Motor neuron (in vitro differentiated cells): ENCODE results near the gene MREG. TPM values are rescaled to one million over a fixed set of nuclear protein-coding genes. Genes with fewer than 3 reads are reported as not detected.

Experiments used
- ATAC-seq, 8 experiments: fragments of 200-7000 bp; cut with Tn5 transposase; replicated peaks in 6 of 8; 2 replicates each; pipeline ENCODE4 v1.8.0; 2021; ENCODE audit warnings: mild to moderate bottlenecking in 8 of 8, moderate library complexity in 8 of 8
- H3K27ac ChIP-seq, 2 donors: fragments of 250-450 bp; sonication (Bioruptor Pico); 2 replicates each; pipeline ENCODE4 v1.9.0; 2021; ENCODE audit warnings: antibody characterized with exemption in 2 of 2, mild to moderate bottlenecking in 2 of 2, moderate library complexity in 1 of 2
- H3K4me1 ChIP-seq, 2 donors: fragments of 250-450 bp; sonication (Bioruptor Pico); replicated peaks in 1 of 2; 2 replicates each; pipeline ENCODE4 v1.6.1; 2021; ENCODE audit warnings: antibody characterized with exemption in 2 of 2, mild to moderate bottlenecking in 2 of 2, moderate library complexity in 1 of 2
- H3K4me3 ChIP-seq, 5 donors: fragments of 250-450 bp; sonication (Bioruptor Pico); 2 replicates each; pipeline ENCODE4 v1.9.0; 2021; ENCODE audit warnings: antibody characterized with exemption in 5 of 5, mild to moderate bottlenecking in 5 of 5, moderate library complexity in 4 of 5
- WGBS, 10 experiments: fragments of 450-650 bp; shearing (Covaris generic); methylation state at CpG; one replicate each; pipeline ENCODE4 v1.0.0; 2022; 5-methylcytosine and 5-hydroxymethylcytosine counted together
- in situ Hi-C, 9 experiments: fragments of 400-800 bp; cut with MboI; loops; one replicate each; pipeline ENCODE4 v1.15.0; 2021; ENCODE audit warnings: low sequenced_read_pairs in 9 of 9, low pct_unique_long_range_greater_than_20kb in 2 of 9; ENCODE audit not compliant: unreplicated experiment in 9 of 9
- total RNA-seq, 8 experiments: library from RNA; unstranded; fragments of 300-600 nt; gene quantifications; 2 replicates each; pipeline versions ENCODE4 v1.2.3 to v1.2.4, GENCODE V29; 2022

The MREG gene
- total RNA-seq, 8 experiments from 2014 or later: 1.1 to 3.1 (median 2.0) TPM

GRCh38 chr2:216034065-216034464 is 20.7 kb upstream of the MREG start:
- no peak overlapping the region for H3K27ac ChIP-seq

GRCh38 chr2:216033403-216033802 is 20.1 kb upstream of the MREG start:
- in situ Hi-C loops: no loop called here
- H3K4me1 ChIP-seq: peaks cover 4 to 9% of the 10 kb centered on the region in 2 donors
- H3K27ac ChIP-seq: no peak overlapping the region
- WGBS, 10 experiments: 82 to 100% (median 91%) methylated on average over 1 to 3 of the region's 3 CpGs; no CpG with 5 or more reads in 2 of the 10 experiments
- ATAC-seq: no peak
- H3K4me3 ChIP-seq: no peak overlapping the region

More at GRCh38 chr2:216034065-216034464, 20.7 kb upstream of the MREG start:
- in situ Hi-C loops: no loop called here
- peak; percentile 27 to 81 (median 54) for ATAC-seq
- no peak overlapping the region for H3K4me3 ChIP-seq
- 14 to 50% methylated on average over 1 of the region's 1 CpG; no CpG with 5 or more reads in 8 of the 10 experiments for WGBS, 10 experiments
- H3K4me1 ChIP-seq: peaks cover 4 to 9% of the 10 kb centered on the region in 2 donors

GRCh38 chr2:216031960-216032689 is 18.8 kb upstream of the MREG start:
- peak in 3 of 8 experiments; percentile 25 to 88 (median 86) for ATAC-seq
- WGBS, 10 experiments: 80 to 100% (median 92%) methylated on average over 1 of the region's 1 CpG; no CpG with 5 or more reads in 5 of the 10 experiments
- Histone ChIP-seq H3K27ac (no peak overlapping the region), H3K4me3 (no peak overlapping the region), H3K4me1 (peaks cover 4 to 9% of the 10 kb centered on the region in 2 donors)
- in situ Hi-C loops: no loop called here

- H3K4me3 ChIP-seq: no peak overlapping the region
- H3K4me1 ChIP-seq: peaks cover 4 to 9% of the 10 kb centered on the region in 2 donors
- H3K27ac ChIP-seq: no peak overlapping the region
- in situ Hi-C loops: no loop called here
- ATAC-seq: no peak
- WGBS, 10 experiments: 47 to 100% (median 94%) methylated on average over 1 to 3 of the region's 3 CpGs; no CpG with 5 or more reads in 1 of the 10 experiments
Observed at GRCh38 chr2:216030216-216030615, 16.9 kb upstream of the MREG start.

- Histone ChIP-seq H3K4me3 (no peak overlapping the region), H3K4me1 (peaks cover 4 to 9% of the 10 kb centered on the region in 2 donors), H3K27ac (no peak overlapping the region)
- no peak for ATAC-seq
- 25 to 100% (median 87%) methylated on average over 1 to 6 of the region's 7 CpGs; no CpG with 5 or more reads in 1 of the 10 experiments for WGBS, 10 experiments
- in situ Hi-C loops: loop anchor here in 1 of 9 experiments (10.0 kb wide), 1 partner anchor 75 kb away; no protein-coding TSS in a partner anchor
Observed at GRCh38 chr2:216029416-216030129, 16.2 kb upstream of the MREG start.

- WGBS, 10 experiments: 81 to 100% (median 95%) methylated on average over 1 to 7 of the region's 7 CpGs
- Histone ChIP-seq H3K4me1 (no peaks in the 10 kb centered on the region), H3K4me3 (no peak overlapping the region), H3K27ac (no peak overlapping the region)
- peak in 3 of 8 experiments; percentile 75 to 76 (median 75) for ATAC-seq
- in situ Hi-C loops: loop anchor here in 1 of 9 experiments (10.0 kb wide), 1 partner anchor 70 kb away; no protein-coding TSS in a partner anchor
Observed at GRCh38 chr2:216024779-216025336, 11.5 kb upstream of the MREG start.

- Histone ChIP-seq H3K4me1 (no peaks in the 10 kb centered on the region), H3K4me3 (no peak overlapping the region), H3K27ac (no peak overlapping the region)
- peak in 5 of 8 experiments; percentile 30 to 93 (median 80) for ATAC-seq
- in situ Hi-C loops: loop anchor here in 1 of 9 experiments (10.0 kb wide), 1 partner anchor 68 kb away; no protein-coding TSS in a partner anchor
- 0 to 80% (median 17%) methylated on average over 1 to 3 of the region's 3 CpGs; no CpG with 5 or more reads in 3 of the 10 experiments for WGBS, 10 experiments
Observed at GRCh38 chr2:216023055-216023648, 9.8 kb upstream of the MREG start.

- in situ Hi-C loops: loop anchor here in 1 of 9 experiments (10.0 kb wide), 1 partner anchor 67 kb away; no protein-coding TSS in a partner anchor
- Histone ChIP-seq H3K4me3 (no peak overlapping the region), H3K27ac (no peak overlapping the region), H3K4me1 (no peaks in the 10 kb centered on the region)
- peak in 1 of 8 experiments; percentile 24 for ATAC-seq
- WGBS, 10 experiments: 70 to 100% (median 89%) methylated on average over 2 to 7 of the region's 7 CpGs
Observed at GRCh38 chr2:216021768-216022565, 8.6 kb upstream of the MREG start.

- Histone ChIP-seq H3K4me3 (no peak overlapping the region), H3K27ac (no peak overlapping the region), H3K4me1 (peaks cover 0 to 4% of the 10 kb centered on the region in 2 donors)
- no peak for ATAC-seq
- WGBS, 10 experiments: 43 to 100% (median 96%) methylated on average over 1 to 3 of the region's 3 CpGs; no CpG with 5 or more reads in 1 of the 10 experiments
- in situ Hi-C loops: no loop called here
Observed at GRCh38 chr2:216018709-216019108, 5.4 kb upstream of the MREG start.

- in situ Hi-C loops: no loop called here
- peaks cover 0 to 10% of the 10 kb centered on the region in 2 donors for H3K4me1 ChIP-seq
- WGBS, 10 experiments: 33 to 87% (median 74%) methylated on average over 1 to 4 of the region's 4 CpGs; no CpG with 5 or more reads in 1 of the 10 experiments
Observed at GRCh38 chr2:216017365-216017764, 4.0 kb upstream of the MREG start.

GRCh38 chr2:216016581-216016980 is 3.2 kb upstream of the MREG start:
- Histone ChIP-seq H3K27ac (no peak overlapping the region), H3K4me1 (peaks cover 0 to 15% of the 10 kb centered on the region in 2 donors), H3K4me3 (no peak overlapping the region)
- WGBS, 10 experiments: 20 to 100% (median 78%) methylated on average over 1 of the region's 1 CpG; no CpG with 5 or more reads in 1 of the 10 experiments
- ATAC-seq: no peak
- in situ Hi-C loops: no loop called here

More at GRCh38 chr2:216017365-216017764, 4.0 kb upstream of the MREG start:
- Histone ChIP-seq H3K4me3 (no peak overlapping the region), H3K27ac (no peak overlapping the region)
- ATAC-seq: peak in 3 of 8 experiments; percentile 6 to 35 (median 21)
